ENCODE data around the gene PSMA6.

DNA sequence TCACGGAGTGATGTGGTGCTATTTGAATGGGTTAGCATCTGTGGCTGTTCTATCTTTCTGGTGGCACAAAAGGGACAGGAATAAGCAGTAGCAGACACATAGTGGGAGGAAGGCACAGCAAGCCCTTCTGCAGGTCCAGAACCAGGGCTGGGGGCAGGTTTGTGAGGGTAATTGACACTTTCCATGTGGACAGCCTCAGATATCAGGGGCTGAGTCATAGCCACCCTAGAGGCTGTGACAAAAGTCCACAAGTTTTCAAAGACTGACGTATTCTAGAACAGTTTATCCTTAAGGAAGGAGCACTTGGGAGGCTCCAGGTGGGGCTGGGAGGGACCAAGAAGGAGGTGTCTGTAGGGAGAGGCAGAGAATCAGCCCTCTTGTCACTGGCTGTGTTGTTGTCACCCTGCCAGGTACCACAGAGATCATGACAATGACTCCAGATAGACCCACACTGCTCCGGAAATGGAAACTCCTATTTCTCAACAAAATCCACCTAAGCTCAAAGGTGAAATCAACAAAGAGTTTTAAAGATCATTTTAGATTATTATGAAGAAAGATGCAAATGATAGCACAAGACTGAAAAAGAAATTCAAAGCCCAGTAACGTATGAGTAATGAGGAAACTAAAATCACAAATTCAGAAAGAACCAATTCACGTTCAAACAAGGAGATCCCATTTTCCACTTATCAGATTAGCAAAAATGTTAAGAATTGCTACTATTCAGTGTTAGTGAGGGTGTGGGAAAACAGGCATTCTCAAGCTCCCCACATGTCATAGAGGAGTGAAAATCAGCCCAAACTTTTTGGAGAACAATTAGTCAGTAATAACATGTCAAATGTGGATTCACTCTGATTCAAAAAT is 64.0 kb downstream of the PSMA6 start:
- TF ChIP-seq POLR2AphosphoS5 (IDR thresholded peaks at IDR 0.05; ENCODE audit: low read depth, low read length) (no peak), JUND (IDR thresholded peaks at IDR 0.05; ENCODE audit: low read length) (no peak), SIN3A (conservative IDR thresholded peaks at IDR 0.05 in 1 of 2, IDR thresholded peaks at IDR 0.05 in 1 of 2; ENCODE audit: low read depth in 1 of 2, low read length in 2 of 2) (no peak), SUZ12 (IDR thresholded peaks at IDR 0.05; ENCODE audit: low read length) (no peak), POLR2A (IDR thresholded peaks at IDR 0.05; ENCODE audit: control extremely low read depth in 1 of 2, low read depth in 2 of 2, low read length in 2 of 2) (no peak), RFX5 (IDR thresholded peaks at IDR 0.05; ENCODE audit: borderline replicate concordance, low read depth, low read length) (no peak), MAFK (IDR thresholded peaks at IDR 0.05; ENCODE audit: low read depth, low read length) (no peak), EP300 (IDR thresholded peaks at IDR 0.05; ENCODE audit: borderline replicate concordance in 1 of 2, low read depth in 2 of 2, low read length in 2 of 2) (no peak), ZNF274 (IDR thresholded peaks at IDR 0.05; ENCODE audit: borderline replicate concordance, extremely low read depth, low read length) (no peak), CEBPB (IDR thresholded peaks at IDR 0.05; ENCODE audit: low read depth, low read length) (no peak), NRF1 (IDR thresholded peaks at IDR 0.05; ENCODE audit: low read depth, low read length) (no peak)
- TF ChIP-seq, protein P1, sequence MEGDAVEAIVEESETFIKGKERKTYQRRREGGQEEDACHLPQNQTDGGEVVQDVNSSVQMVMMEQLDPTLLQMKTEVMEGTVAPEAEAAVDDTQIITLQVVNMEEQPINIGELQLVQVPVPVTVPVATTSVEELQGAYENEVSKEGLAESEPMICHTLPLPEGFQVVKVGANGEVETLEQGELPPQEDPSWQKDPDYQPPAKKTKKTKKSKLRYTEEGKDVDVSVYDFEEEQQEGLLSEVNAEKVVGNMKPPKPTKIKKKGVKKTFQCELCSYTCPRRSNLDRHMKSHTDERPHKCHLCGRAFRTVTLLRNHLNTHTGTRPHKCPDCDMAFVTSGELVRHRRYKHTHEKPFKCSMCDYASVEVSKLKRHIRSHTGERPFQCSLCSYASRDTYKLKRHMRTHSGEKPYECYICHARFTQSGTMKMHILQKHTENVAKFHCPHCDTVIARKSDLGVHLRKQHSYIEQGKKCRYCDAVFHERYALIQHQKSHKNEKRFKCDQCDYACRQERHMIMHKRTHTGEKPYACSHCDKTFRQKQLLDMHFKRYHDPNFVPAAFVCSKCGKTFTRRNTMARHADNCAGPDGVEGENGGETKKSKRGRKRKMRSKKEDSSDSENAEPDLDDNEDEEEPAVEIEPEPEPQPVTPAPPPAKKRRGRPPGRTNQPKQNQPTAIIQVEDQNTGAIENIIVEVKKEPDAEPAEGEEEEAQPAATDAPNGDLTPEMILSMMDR (IDR thresholded peaks at IDR 0.05; ENCODE audit: control extremely low read depth in 1 of 3, insufficient read depth in 1 of 3, low read depth in 1 of 3, low read length in 3 of 3) = no peak
